KOPT-K1 (cell line): ENCODE measurements around the gene PLCD4.

Experiments used
- H3K27ac ChIP-seq: fragments of 200-600 bp; sonication (generic); 2 replicates; pipeline ENCODE4 v1.5.1; 2016; ENCODE audit warnings: antibody characterized with exemption, mild to moderate bottlenecking, low read depth, low read length; ENCODE audit not compliant: poor library complexity, severe bottlenecking
- H3K36me3 ChIP-seq: fragments of 200-600 bp; sonication (generic); 2 replicates; pipeline ENCODE4 v1.5.1; 2017; ENCODE audit warnings: antibody characterized with exemption, mild to moderate bottlenecking, low read length, moderate library complexity; ENCODE audit not compliant: insufficient read depth
- H3K9me3 ChIP-seq: fragments of 200-600 bp; sonication (generic); 2 replicates; pipeline ENCODE4 v1.5.1; 2017; ENCODE audit warnings: antibody characterized with exemption, low read length, mild to moderate bottlenecking; ENCODE audit not compliant: insufficient read depth, poor library complexity, severe bottlenecking

The PLCD4 gene

GRCh38 chr2:218607436-218608115, at the start of gene PLCD4:
TSS of gene PLCD4 (plus strand) at chr2:218607899. CDS start at chr2:218615740, 7,841 bp downstream.
- H3K9me3 ChIP-seq, result no peaks in the 10 kb centered on the region
- H3K36me3 ChIP-seq, result no peaks in the 10 kb centered on the region
- H3K27ac ChIP-seq, result no peak within 1 kb of the TSS

- Histone ChIP-seq H3K27ac (no peak overlapping the region), H3K9me3 (no peaks in the 10 kb centered on the region), H3K36me3 (peaks cover 97% of the 10 kb centered on the region)
Measured at GRCh38 chr2:218557941-218558340, 49.8 kb upstream of the PLCD4 start.

GRCh38 chr2:218558986-218559385, 48.7 kb upstream of the PLCD4 start:
- no peak overlapping the region for H3K27ac ChIP-seq
- H3K9me3 ChIP-seq, result no peaks in the 10 kb centered on the region
- peaks cover 97% of the 10 kb centered on the region for H3K36me3 ChIP-seq

- no peak overlapping the region for H3K27ac ChIP-seq
- H3K36me3 ChIP-seq, result peaks cover 73% of the 10 kb centered on the region
- no peaks in the 10 kb centered on the region for H3K9me3 ChIP-seq
Measured at GRCh38 chr2:218564056-218564455, 43.6 kb upstream of the PLCD4 start.

- Histone ChIP-seq H3K36me3 (peaks cover 59% of the 10 kb centered on the region), H3K27ac (no peak overlapping the region), H3K9me3 (no peaks in the 10 kb centered on the region)
Measured at GRCh38 chr2:218566296-218566695, 41.4 kb upstream of the PLCD4 start.

GRCh38 chr2:218567797-218568189, 39.9 kb upstream of the PLCD4 start:
- H3K9me3 ChIP-seq, result no peaks in the 10 kb centered on the region
- H3K36me3 ChIP-seq, result peaks cover 58% of the 10 kb centered on the region
- H3K27ac ChIP-seq, result peak overlapping the region; percentile 99

- H3K27ac ChIP-seq, result peak within 1 kb of the TSS; percentile 99
- peaks cover 58% of the 10 kb centered on the region for H3K36me3 ChIP-seq
- no peaks in the 10 kb centered on the region for H3K9me3 ChIP-seq
Measured at GRCh38 chr2:218568190-218569037, 39.3 kb upstream of the PLCD4 start, which contains the start of the genes CNOT9 and USP37. TSS of gene CNOT9 (plus strand) at chr2:218568839. CDS start at chr2:218568955, 116 bp downstream. TSS of gene USP37 (minus strand) at chr2:218568351. CDS start at chr2:218558653, 9,698 bp downstream.

GRCh38 chr2:218569038-218569431, 38.7 kb upstream of the PLCD4 start:
- Histone ChIP-seq H3K9me3 (no peaks in the 10 kb centered on the region), H3K36me3 (peaks cover 58% of the 10 kb centered on the region), H3K27ac (peak overlapping the region; percentile 99)

- Histone ChIP-seq H3K9me3 (no peaks in the 10 kb centered on the region), H3K36me3 (peaks cover 58% of the 10 kb centered on the region), H3K27ac (peak overlapping the region; percentile 99)
Measured at GRCh38 chr2:218569661-218570500, 37.8 kb upstream of the PLCD4 start.

GRCh38 chr2:218570850-218571249, 36.8 kb upstream of the PLCD4 start:
- no peaks in the 10 kb centered on the region for H3K9me3 ChIP-seq
- no peak overlapping the region for H3K27ac ChIP-seq
- H3K36me3 ChIP-seq, result peaks cover 58% of the 10 kb centered on the region

GRCh38 chr2:218576854-218577253, 30.8 kb upstream of the PLCD4 start:
- Histone ChIP-seq H3K9me3 (no peaks in the 10 kb centered on the region), H3K36me3 (peaks cover 83% of the 10 kb centered on the region), H3K27ac (no peak overlapping the region)

GRCh38 chr2:218577482-218578220, 30.0 kb upstream of the PLCD4 start:
- Histone ChIP-seq H3K27ac (no peak overlapping the region), H3K9me3 (no peaks in the 10 kb centered on the region), H3K36me3 (peaks cover 84% of the 10 kb centered on the region)

- Histone ChIP-seq H3K9me3 (no peaks in the 10 kb centered on the region), H3K36me3 (peaks cover 84% of the 10 kb centered on the region), H3K27ac (no peak overlapping the region)
Measured at GRCh38 chr2:218578272-218578877, 29.3 kb upstream of the PLCD4 start.

- Histone ChIP-seq H3K27ac (no peak overlapping the region), H3K9me3 (no peaks in the 10 kb centered on the region), H3K36me3 (peaks cover 84% of the 10 kb centered on the region)
Measured at GRCh38 chr2:218582076-218582475, 25.6 kb upstream of the PLCD4 start.
